Measurements from ENCODE around the gene FHOD3. TPM values are rescaled to one million over a fixed set of nuclear protein-coding genes. Genes with fewer than 3 reads are reported as not detected.
"Not testable (repeated sequence)": the region's sequence is repeated elsewhere in the genome, so short reads cannot be mapped to it uniquely, and the experiment has no call there.

The FHOD3 gene
- total RNA-seq, 1 experiment from 2014 or later: 13.0 TPM

- DNase-seq (ENCODE audit: low spot score): no peak
These were observed 405.0 kb downstream of the FHOD3 start for GRCh38 chr18:36702401-36703013.

DNA sequence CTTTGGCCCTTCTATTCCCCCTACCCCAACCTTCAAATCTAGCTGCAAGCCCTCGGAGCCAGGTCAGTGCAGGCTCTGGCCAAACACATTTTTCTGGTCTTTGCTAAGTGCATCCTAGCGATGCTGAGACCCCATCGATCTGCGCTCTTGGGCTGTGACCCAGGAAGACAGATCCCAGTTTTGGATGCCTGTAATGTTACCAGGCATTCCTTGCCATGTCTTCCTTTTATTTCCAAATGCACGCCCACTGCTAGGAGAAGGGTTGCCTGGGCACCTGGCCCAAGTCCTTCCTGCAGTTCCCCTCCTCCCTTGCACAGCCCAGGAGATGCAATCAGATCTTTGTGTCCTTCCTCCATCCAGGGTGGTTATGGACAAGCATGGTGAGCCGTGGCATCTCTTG lies 406.6 kb downstream of the FHOD3 start:
- DNase-seq (ENCODE audit: low spot score): no peak

DNA sequence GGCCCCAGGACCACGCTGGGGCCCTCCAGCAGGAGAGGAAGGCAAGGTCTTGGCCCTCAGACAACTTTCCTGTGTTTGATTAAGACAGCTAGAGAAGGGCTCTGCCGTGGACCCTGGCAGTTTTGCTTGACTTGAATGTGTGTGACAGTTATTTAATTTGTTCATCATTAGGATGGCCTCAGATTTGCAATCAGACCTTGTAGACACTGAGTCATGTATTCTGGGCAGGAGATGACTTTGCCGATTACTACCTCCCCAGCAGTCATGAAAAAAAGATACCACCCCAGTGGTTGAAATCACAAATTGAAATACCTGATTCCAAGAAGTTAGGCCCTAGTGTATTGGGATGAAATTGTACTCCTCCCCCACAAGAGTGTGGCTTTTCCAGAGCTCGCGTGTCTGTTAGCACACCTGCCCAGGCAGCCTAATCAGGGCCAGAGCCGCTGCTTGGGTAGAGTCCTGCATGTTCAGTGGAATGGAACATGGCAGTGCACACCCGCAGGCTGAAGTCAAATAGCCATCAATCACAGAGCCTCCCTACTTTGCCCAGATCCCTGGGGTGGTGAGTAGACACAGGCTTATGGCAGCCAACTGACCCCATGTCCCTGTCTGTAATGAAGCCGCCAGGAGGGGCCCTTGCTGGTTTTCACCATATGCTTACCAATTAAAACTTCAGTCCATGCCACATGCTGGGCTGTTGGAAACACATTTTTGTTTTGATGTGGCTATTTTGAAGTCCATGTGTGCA lies 408.8 kb downstream of the FHOD3 start:
- DNase-seq (ENCODE audit: low spot score): peak; percentile 18

DNA sequence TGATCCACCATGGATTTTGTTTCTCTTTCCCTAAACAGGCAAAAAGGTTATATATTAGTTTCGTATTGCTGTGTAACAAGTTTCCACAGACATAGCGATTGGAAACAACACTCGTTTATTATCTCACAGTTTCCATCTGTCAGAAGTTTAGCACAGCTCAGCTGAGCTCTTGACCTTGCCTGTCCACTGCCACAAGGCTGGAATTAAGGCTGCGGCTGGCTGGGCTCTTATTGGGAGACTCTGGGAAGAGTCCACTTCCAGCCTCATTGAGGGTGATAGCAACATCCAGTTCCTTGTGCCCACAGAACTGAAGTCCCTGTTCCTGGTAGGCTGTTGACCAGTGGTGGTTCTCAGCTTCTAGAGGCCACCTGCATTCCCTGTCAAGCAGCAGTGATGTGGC lies 410.9 kb downstream of the FHOD3 start:
- DNase-seq (ENCODE audit: low spot score): no peak

DNA sequence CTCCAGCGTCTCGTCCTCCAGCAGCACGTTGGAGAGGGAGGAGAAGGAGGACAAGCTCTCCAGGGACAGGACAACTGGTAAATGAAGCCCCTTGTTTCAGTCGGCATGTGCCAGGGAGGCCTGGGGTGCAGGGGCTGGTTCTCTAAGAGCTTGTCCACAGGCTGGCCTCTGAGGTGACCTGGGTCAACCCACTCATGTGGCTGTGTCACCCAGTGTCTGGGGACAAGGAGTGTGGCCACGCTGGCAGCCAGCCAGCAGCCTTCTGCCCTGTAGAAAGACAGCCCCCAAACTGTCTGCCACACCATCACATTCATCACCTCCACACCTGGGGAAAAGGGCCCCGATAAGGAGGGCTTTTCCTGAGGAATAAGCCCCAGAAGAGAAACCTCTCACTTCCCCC lies 411.8 kb downstream of the FHOD3 start:
- no peak for DNase-seq (ENCODE audit: low spot score)

GRCh38 chr18:36711014-36711725 lies 413.7 kb downstream of the FHOD3 start:
- no peak for DNase-seq (ENCODE audit: low spot score)

GRCh38 chr18:36711813-36712444 lies 414.4 kb downstream of the FHOD3 start:
- DNase-seq (ENCODE audit: low spot score): peak; percentile 95

DNA sequence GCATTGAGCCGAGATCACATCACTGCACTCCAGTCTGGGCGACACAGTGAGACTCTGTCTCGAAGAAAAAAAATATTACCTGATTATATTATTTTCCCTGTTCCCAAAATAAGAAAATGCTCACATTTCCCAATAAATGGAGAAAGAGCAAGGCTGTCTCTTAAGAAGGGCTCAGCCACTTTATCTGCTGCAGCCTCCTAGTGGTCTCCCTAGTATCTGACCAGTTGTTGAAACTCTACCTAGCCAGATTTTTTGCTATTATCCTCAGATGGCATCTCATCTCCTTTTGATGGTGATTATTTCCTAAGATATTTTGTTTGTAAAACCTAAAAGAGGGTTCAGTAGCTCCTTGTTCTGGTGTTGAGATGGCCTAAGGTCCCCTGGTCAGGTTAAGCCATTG lies 417.0 kb downstream of the FHOD3 start:
- DNase-seq (ENCODE audit: low spot score): no peak

DNA sequence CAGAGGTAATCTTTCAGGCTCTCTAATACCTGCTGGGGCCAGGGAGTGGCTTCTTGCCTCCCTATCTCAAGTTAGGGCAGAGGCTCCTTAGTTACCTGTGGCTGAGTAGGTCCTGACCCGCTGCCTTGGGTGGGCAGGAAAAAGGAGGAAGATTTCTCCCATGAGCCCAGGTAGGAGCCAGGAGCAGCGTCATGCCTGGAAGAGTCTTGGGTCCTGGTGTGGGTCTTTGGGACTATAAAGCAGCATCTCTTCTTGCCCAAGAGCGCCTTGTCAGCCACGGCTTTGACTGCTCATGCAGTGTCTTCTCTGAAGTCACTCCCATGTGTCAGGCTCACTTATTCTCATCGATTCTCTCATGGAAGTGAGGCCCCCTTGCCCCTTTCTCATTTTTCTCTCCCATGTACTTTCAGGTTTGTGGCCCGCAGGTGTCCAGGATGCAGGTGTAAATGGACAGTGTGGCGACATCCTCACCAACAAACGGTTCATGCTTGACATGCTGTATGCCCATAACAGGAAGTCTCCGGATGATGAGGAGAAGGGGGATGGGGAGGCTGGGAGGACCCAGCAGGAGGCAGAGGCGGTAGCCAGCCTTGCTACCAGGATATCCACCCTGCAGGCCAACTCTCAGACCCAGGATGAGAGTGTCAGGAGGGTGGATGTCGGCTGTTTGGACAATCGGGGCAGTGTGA lies 420.1 kb downstream of the FHOD3 start:
- no peak for DNase-seq (ENCODE audit: low spot score)

DNA sequence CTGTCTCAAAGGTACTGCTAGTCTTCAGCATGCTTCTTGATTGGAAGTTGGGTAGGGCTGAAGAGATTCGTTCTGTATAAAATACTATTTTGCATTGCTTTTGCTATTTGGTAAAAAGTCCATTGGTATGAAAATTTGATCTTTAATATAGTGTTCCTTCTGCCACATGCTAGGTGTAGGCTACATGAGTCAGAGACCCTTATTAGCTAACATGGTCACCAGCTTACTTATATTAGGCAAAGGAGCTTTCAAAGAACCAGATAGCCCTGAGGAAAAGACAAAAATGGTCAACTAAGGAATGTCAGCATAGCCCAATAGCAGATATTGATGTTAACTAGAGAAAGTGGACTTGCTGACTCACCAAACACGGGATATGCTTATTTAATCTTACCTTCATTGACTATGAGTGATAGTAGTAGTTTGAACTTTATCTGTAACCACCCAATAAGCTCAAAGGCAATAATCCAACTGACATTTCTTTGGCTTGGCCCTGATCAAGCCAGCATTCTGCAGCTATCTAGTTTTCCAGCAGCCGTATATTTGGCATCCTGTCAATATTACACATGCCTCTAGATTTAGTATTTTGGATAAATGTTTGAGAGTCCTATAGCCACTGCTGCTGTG lies 421.3 kb downstream of the FHOD3 start:
- DNase-seq (ENCODE audit: low spot score): no peak

GRCh38 chr18:36719630-36720029 lies 422.1 kb downstream of the FHOD3 start:
- DNase-seq (ENCODE audit: low spot score): no peak

DNA sequence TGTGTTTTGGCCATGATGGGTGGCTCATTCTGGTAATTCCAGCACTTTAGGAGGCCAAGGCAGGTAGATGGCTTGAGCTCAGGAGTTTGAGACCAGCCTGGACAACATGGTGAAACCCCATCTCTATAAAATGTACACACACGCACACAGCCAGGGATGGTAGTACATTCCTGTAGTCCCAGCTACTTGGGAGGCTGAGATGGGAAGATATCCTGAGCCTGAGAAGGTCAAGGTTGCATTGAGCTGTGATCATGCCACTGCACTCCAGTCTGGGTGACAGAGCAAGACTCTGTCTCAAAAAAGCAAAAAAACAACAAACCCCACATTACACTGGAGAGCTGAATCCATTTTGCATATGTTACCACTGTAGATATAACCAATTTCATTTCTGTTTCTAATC lies 423.8 kb downstream of the FHOD3 start:
- DNase-seq (ENCODE audit: low spot score): not testable (repeated sequence)

DNA sequence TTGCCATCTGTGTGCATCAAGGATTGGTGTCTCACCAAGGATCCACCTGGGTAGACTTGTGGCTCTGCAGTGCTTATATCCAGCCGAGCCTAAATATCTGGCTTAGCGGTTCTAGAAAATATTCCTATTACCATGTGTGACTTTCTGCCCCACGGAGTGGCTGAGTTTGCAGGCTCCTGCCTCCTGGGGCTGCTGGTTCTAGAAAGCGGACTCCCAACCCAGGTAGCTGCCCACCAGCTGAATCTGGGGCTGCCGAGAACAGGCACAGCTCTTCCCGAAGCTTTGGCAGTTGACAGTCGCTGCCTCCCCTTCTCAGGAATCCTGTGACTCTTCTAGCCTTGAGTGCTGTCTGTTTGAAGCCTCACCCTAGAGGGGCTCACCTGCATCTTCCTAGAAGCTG lies 426.7 kb downstream of the FHOD3 start:
- DNase-seq (ENCODE audit: low spot score): no peak

DNA sequence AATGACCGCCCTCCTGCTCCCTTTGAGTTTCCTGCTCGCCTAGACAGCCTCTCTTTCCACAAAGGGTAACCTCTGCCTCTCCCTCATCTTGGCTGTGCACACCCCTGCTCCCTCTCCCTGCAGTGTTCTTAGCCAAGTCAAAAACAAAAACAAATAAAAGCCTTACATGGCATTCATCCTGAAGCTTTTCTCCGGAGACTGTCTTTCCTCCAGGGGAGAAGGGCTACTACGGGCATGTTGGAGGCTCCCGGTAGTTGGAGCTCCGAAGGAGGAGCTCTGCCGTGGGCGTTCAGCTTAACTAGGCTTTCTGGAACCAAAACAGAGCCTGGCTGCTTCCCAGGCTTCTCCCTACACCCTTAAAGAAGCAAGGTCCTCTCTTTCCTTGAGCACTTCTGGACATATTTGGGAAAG lies 427.1 kb downstream of the FHOD3 start:
- no peak for DNase-seq (ENCODE audit: low spot score)

DNA sequence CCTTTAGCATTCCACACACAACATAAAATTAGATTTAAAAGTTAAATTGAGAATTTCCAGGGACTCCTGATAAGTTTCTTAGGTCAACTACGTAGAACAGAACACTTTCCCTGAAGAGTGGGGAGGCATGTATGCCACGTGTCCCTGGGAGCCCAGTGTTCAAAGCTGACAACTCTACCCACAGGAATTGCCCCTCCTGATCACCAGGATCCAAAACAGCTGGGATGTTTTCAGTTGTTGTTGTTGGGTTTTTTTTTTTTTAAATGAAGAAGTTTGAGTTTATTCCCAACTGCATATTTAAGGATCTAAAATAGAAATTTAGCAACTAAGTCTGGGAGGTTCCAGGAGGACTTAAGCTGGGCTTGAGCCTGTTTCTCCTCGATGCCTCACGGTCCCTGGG lies 430.8 kb downstream of the FHOD3 start:
- DNase-seq (ENCODE audit: low spot score): no peak

GRCh38 chr18:36729197-36729596 lies 431.7 kb downstream of the FHOD3 start:
- no peak for DNase-seq (ENCODE audit: low spot score)

- no peak for DNase-seq (ENCODE audit: low spot score)
These were observed 434.8 kb downstream of the FHOD3 start for GRCh38 chr18:36732264-36732663.

GRCh38 chr18:36733150-36733549 lies 435.6 kb downstream of the FHOD3 start:
- no peak for DNase-seq (ENCODE audit: low spot score)

DNA sequence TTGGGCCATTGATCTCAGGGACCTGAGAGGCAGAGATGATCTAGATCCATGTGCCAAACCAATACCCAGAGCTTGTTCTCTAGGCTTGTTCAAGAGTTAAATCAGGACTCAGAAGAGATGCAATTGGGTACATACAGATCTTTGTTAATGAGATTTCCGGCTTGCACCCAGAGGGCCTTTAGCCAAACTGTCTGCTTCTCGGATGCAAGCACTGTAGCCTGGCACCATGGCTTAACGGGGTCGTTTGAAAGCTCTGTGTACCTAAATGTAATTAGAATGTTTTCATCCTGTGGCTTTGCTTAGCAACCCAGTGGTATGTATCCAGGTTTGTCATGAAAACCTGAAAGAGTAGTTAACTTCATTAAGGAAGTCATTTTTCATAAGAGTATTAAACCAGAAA lies 437.1 kb downstream of the FHOD3 start:
- DNase-seq (ENCODE audit: low spot score): no peak

GRCh38 chr18:36735130-36735529 lies 437.6 kb downstream of the FHOD3 start:
- no peak for DNase-seq (ENCODE audit: low spot score)

DNA sequence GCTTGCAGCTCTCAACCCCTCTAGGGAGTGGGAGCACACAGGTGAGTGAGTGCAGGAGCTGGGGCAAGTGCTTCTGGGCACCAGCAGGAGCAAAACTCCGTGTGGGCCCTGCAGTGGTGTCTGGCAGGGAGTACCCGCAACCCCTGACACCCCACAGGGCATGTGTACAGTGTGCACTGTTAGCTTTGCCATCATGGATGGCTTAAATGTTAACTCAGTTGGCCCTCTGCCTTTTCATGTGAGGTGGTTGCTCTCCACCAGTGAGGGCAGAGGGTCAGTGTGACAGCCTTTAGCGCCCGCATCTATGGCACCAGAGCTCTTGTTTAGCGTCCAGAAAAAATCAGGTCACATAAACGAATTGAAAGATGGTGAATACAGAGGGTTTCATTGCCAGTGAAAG lies 438.6 kb downstream of the FHOD3 start:
- no peak for DNase-seq (ENCODE audit: low spot score)

DNA sequence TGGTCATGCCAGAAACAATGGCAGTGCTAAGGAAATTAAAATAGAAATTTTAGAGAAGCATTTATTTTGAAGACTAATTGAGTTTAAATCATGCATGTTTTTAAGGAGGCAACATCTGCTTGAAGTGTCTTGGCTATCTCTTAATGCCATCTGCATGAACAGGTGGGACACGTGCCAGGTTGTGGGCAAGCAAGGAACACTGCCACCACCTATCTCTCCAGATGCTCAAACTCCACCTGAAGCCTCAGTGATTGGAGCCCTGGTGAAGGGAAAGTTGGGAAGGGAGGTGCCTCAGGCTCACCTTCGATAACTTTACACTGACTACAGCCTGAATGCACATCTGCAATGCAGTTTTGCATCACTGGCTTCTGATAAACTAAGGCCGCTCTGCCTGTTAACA lies 439.8 kb downstream of the FHOD3 start:
- no peak for DNase-seq (ENCODE audit: low spot score)
